ENCODE measurements around the gene TJAP1. TPM values are rescaled to one million over a fixed set of nuclear protein-coding genes. Genes with fewer than 3 reads are reported as not detected.
A peak's percentile ranks its signal among the peaks of the same experiment; 100 is the strongest.
"Not testable (repeated sequence)": the region's sequence is repeated elsewhere in the genome, so short reads cannot be mapped to it uniquely, and the experiment has no call there.

The TJAP1 gene
- polyA plus RNA-seq, 6 donors from 2014 or later = 6.9 to 16.7 (median 9.2) TPM

GRCh38 chr6:43494766-43495165, 17.4 kb downstream of the TJAP1 start:
- Mint-ChIP-seq H3K9me3 (no peaks in the 10 kb centered on the region), H3K27ac (no peak overlapping the region)
- no peak for DNase-seq

GRCh38 chr6:43495409-43495941, 18.1 kb downstream of the TJAP1 start:
- no peaks in the 10 kb centered on the region for H3K9me3 Mint-ChIP-seq
- peak overlapping the region in 2 of 6 donors; percentile 81 to 84 for H3K27ac Mint-ChIP-seq
- H3K4me1 Mint-ChIP-seq = peaks cover 14 to 18% (median 15%) of the 10 kb centered on the region in 3 donors
- DNase-seq = no peak
- no peaks in the 10 kb centered on the region for H3K27me3 Mint-ChIP-seq
- no peak for ATAC-seq (ENCODE audit: low read depth in 2 of 2)
- no peak overlapping the region for H3K4me3 Mint-ChIP-seq
- H3K36me3 Mint-ChIP-seq = peaks cover 0 to 1% of the 10 kb centered on the region in 2 donors

More at GRCh38 chr6:43494766-43495165, 17.4 kb downstream of the TJAP1 start:
- no peak for ATAC-seq (ENCODE audit: low read depth in 2 of 2)
- Mint-ChIP-seq H3K4me1 (peaks cover 18 to 21% (median 20%) of the 10 kb centered on the region in 3 donors), H3K4me3 (no peak overlapping the region), H3K36me3 (no peaks in the 10 kb centered on the region), H3K27me3 (no peaks in the 10 kb centered on the region)

DNA sequence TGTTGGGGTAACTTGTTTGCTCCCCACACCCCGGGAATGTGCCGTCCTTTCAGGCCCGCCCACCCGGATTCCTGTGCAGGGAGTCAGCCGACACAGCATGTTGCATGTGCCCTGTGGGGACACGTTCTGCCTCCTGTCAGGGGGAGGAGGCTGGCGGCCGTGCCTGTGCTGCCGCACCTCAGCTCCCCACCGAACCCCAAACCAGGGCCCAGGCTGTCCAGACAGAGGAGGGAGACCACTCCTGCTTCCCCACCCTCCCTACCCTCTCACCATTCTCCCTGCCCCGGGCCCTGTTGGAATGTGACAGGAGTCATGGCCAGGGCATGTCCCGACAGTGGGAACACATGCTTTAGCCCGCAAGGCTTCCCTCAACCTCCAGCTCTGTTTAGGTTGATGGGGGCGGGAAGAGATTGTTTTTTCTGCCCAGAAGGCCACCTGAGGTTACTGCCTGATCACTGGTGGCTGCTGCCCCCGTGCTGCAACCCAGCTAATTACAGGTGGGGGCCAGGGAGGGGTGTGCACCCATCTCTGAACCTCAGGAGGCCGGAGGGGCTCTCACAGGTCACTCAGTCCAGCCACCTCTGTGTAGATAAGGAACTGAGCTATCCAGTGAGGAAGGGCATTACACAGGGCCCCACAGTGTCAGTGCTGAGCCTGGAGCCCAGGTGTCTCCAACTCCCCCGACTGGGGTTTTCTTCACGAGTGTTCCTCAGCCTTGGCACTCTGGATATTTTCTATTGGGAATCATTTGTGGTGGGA, 19.2 kb downstream of the TJAP1 start:
- Mint-ChIP-seq H3K27ac (peak overlapping the region in 1 of 6 donors; percentile 36), H3K9me3 (no peaks in the 10 kb centered on the region), H3K4me1 (peaks cover 14 to 18% (median 15%) of the 10 kb centered on the region in 3 donors), H3K4me3 (no peak overlapping the region), H3K36me3 (peaks cover 6 to 8% of the 10 kb centered on the region in 2 donors), H3K27me3 (no peaks in the 10 kb centered on the region)
- DNase-seq = no peak
- ATAC-seq (ENCODE audit: low read depth in 2 of 2) = peak in 1 of 2 donors; percentile 43

DNA sequence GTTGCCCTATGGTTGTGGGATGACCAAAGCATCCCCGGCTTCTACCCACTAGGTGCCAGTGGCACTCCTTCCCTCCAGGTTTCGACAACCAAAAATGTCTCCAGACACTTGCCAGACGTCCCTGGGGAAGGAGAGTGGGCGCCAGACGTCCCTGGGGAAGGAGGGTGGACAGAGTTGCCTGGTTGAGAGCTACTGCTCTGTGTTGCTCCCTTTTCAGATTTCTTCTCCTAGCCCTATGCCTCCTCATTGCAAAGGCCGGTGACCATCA, 19.7 kb downstream of the TJAP1 start:
- H3K27ac Mint-ChIP-seq = peak overlapping the region in 1 of 6 donors; percentile 36
- DNase-seq = no peak
- H3K36me3 Mint-ChIP-seq = peaks cover 11% of the 10 kb centered on the region in 2 donors
- no peak overlapping the region for H3K4me3 Mint-ChIP-seq
- H3K4me1 Mint-ChIP-seq = peaks cover 14 to 18% (median 15%) of the 10 kb centered on the region in 3 donors
- H3K27me3 Mint-ChIP-seq = no peaks in the 10 kb centered on the region
- ATAC-seq (ENCODE audit: low read depth in 2 of 2) = no peak
- no peaks in the 10 kb centered on the region for H3K9me3 Mint-ChIP-seq

DNA sequence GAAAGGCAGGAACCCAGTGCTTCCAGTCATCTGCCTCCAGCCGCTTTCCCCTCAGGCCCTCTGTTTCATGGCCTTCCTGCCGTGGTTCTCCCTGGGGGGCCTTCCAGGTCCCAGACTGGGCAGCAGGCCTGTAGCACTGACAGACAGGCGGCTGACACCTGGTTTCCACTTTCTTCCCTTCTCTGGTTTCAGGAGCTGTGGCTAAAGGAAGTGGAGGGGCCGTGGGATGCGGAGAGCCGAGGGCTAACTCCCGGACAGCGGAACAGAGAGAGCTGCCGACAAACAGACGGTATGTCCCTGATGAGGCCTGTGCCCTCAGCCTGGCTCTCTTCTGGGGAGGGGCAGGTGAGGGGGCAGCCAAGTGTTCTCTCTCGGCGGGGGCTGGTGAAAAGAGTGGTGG, 20.3 kb downstream of the TJAP1 start:
- Mint-ChIP-seq H3K4me3 (no peak overlapping the region), H3K36me3 (peaks cover 11 to 17% of the 10 kb centered on the region in 2 donors), H3K9me3 (no peaks in the 10 kb centered on the region), H3K4me1 (peaks cover 10 to 13% (median 10%) of the 10 kb centered on the region in 3 donors), H3K27ac (no peak overlapping the region), H3K27me3 (no peaks in the 10 kb centered on the region)
- no peak for ATAC-seq (ENCODE audit: low read depth in 2 of 2)
- no peak for DNase-seq

DNA sequence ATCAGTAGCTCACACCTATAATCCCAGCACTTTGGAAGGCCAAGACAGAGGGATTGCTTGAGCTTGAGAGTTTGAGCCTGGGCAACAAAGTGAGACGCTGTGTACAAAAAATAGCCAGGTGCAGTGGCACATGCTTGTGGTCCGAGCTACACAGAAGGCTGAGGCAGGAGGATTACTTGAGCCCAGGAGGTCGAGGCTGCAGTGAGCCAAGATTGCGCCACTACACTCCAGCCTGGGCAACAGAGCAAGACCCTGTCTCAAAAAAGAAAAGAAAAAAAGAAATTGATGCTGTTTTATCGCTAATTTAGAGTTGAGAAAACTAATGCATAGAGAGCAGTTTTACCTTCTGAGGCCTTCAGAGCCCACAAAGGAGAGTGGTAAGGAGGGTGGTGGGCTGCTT, 20.9 kb downstream of the TJAP1 start:
- H3K4me1 Mint-ChIP-seq = peaks cover 7 to 12% (median 8%) of the 10 kb centered on the region in 3 donors
- not testable (repeated sequence) for H3K9me3 Mint-ChIP-seq; ATAC-seq (ENCODE audit: low read depth in 2 of 2); H3K4me3 Mint-ChIP-seq; H3K27me3 Mint-ChIP-seq; DNase-seq
- peaks cover 11 to 23% of the 10 kb centered on the region in 2 donors for H3K36me3 Mint-ChIP-seq
- peak overlapping the region in 1 of 6 donors; percentile 32 for H3K27ac Mint-ChIP-seq

- no peak overlapping the region for H3K4me3 Mint-ChIP-seq
Observed at GRCh38 chr6:43499028-43499815, 21.9 kb downstream of the TJAP1 start.

DNA sequence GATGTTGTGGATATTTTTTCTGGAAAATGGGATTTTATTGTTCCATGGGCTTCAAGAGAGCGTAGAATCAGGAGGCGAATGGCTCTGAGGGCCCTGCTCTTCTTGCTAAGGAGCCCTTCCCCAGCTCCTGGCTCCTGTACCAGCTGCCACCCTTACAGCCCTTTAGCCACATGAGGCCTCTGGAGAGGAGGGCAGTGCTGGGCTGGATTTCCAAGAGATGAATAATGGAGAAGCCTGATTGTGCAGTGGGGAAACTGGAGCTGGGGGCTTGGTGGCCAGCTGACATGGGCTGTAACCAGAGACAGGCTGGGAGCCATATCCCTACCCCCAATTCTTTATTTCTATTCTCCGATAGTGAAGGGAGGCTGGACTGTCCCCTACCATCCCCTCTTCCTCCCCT, 23.6 kb downstream of the TJAP1 start:
- no peak overlapping the region for H3K4me3 Mint-ChIP-seq
- ATAC-seq (ENCODE audit: low read depth in 2 of 2) (no peak), DNase-seq (no peak)
- H3K36me3 Mint-ChIP-seq = peaks cover 11 to 30% of the 10 kb centered on the region in 2 donors
- H3K9me3 Mint-ChIP-seq = no peaks in the 10 kb centered on the region
- H3K27ac Mint-ChIP-seq = peak overlapping the region in 2 of 6 donors; percentile 21 to 33
- no peaks in the 10 kb centered on the region for H3K4me1 Mint-ChIP-seq
- no peaks in the 10 kb centered on the region for H3K27me3 Mint-ChIP-seq

More at GRCh38 chr6:43499028-43499815, 21.9 kb downstream of the TJAP1 start:
- Mint-ChIP-seq H3K4me1 (peaks cover 6 to 8% (median 7%) of the 10 kb centered on the region in 3 donors), H3K27ac (no peak overlapping the region), H3K36me3 (peaks cover 11 to 30% of the 10 kb centered on the region in 2 donors), H3K9me3 (no peaks in the 10 kb centered on the region), H3K27me3 (no peaks in the 10 kb centered on the region)
- no peak for DNase-seq
- no peak for ATAC-seq (ENCODE audit: low read depth in 2 of 2)

GRCh38 chr6:43502666-43503065, 25.3 kb downstream of the TJAP1 start:
- H3K4me3 Mint-ChIP-seq = no peak overlapping the region
- peaks cover 11 to 36% of the 10 kb centered on the region in 2 donors for H3K36me3 Mint-ChIP-seq
- H3K9me3 Mint-ChIP-seq = no peaks in the 10 kb centered on the region
- ATAC-seq (ENCODE audit: low read depth in 2 of 2) (no peak), DNase-seq (no peak)
- no peaks in the 10 kb centered on the region for H3K27me3 Mint-ChIP-seq
- peaks cover 2 to 17% (median 7%) of the 10 kb centered on the region in 3 donors for H3K4me1 Mint-ChIP-seq
- peak overlapping the region in 1 of 6 donors; percentile 88 for H3K27ac Mint-ChIP-seq

DNA sequence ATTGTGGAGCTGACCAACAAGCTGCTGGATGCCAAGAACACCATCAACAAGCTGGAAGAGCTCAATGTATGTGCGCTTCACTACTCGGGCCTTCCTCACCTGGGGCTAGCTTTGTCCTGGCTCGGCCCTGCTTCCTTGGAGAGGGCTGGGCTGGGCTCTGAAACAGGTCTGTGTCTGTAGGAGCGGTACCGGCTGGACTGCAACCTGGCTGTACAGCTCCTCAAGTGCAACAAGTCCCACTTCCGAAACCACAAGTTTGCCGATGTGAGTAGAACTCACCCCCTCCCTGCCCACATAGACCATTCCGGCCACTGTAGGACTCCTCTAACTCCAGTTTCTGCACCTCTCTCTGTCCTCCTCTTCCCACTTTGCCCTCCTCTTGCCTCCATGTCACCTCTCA, 26.1 kb downstream of the TJAP1 start:
- no peak overlapping the region for H3K4me3 Mint-ChIP-seq
- H3K9me3 Mint-ChIP-seq = no peaks in the 10 kb centered on the region
- H3K4me1 Mint-ChIP-seq = peaks cover 4 to 18% (median 11%) of the 10 kb centered on the region in 3 donors
- H3K27me3 Mint-ChIP-seq = peaks cover under 1 to 6% (median 5%) of the 10 kb centered on the region in 3 donors
- peaks cover 11 to 36% of the 10 kb centered on the region in 2 donors for H3K36me3 Mint-ChIP-seq
- no peak for DNase-seq
- peak overlapping the region in 1 of 6 donors; percentile 16 for H3K27ac Mint-ChIP-seq
- ATAC-seq (ENCODE audit: low read depth in 2 of 2) = no peak

DNA sequence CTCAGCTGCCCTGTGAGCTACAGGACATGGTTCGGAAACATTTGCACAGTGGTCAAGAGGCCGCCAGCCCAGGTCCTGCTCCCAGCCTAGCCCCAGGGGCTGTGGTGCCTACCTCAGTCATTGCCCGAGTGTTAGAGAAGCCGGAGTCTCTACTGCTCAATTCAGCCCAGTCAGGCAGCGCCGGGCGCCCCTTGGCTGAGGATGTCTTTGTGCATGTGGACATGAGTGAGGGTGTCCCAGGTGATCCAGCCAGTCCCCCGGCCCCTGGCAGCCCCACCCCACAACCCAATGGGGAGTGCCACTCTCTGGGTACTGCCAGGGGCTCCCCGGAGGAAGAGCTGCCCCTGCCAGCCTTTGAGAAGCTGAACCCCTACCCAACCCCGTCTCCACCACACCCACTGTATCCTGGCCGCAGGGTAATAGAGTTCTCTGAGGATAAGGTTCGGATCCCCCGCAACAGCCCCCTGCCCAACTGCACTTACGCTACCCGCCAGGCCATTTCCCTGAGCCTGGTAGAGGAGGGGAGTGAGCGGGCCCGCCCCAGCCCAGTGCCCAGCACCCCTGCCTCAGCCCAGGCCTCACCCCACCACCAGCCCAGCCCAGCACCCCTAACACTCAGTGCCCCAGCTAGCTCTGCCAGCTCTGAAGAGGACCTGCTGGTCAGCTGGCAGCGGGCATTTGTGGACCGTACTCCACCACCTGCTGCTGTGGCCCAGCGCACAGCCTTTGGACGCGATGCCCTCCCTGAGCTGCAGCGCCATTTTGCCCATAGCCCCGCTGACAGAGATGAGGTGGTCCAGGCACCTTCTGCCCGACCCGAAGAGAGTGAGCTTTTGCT, 27.6 kb downstream of the TJAP1 start:
- Mint-ChIP-seq H3K27me3 (peaks cover 11 to 18% (median 17%) of the 10 kb centered on the region in 3 donors), H3K4me1 (peaks cover 14 to 30% (median 20%) of the 10 kb centered on the region in 3 donors), H3K9me3 (no peaks in the 10 kb centered on the region), H3K27ac (peak overlapping the region in 1 of 6 donors; percentile 54), H3K36me3 (peaks cover 11 to 44% of the 10 kb centered on the region in 2 donors), H3K4me3 (no peak overlapping the region)
- no peak for DNase-seq
- no peak for ATAC-seq (ENCODE audit: low read depth in 2 of 2)

DNA sequence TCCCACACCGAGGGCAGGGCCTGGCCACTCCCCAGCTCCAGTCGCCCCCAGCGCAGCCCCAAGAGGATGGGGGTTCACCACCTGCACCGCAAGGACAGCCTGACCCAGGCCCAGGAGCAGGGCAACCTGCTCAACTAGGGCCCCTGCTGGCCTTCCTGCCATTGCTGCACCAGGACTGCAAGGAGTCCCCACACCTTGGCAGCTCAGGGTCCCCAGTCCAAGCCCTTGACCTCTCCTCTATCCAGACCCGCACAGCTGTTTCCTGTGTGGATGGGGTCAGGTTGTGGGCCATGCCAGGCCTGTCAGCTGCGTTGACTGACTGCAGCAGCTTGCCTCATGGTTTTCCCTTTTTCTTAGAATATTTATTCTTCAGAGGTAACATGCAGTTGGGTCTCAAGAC, 28.3 kb downstream of the TJAP1 start:
- H3K9me3 Mint-ChIP-seq = no peaks in the 10 kb centered on the region
- no peak overlapping the region for H3K27ac Mint-ChIP-seq
- peaks cover 14 to 34% (median 20%) of the 10 kb centered on the region in 3 donors for H3K4me1 Mint-ChIP-seq
- H3K36me3 Mint-ChIP-seq = peaks cover 8 to 44% of the 10 kb centered on the region in 2 donors
- H3K4me3 Mint-ChIP-seq = no peak overlapping the region
- H3K27me3 Mint-ChIP-seq = peaks cover 11 to 18% (median 17%) of the 10 kb centered on the region in 3 donors
- DNase-seq = no peak
- ATAC-seq (ENCODE audit: low read depth in 2 of 2) = no peak

DNA sequence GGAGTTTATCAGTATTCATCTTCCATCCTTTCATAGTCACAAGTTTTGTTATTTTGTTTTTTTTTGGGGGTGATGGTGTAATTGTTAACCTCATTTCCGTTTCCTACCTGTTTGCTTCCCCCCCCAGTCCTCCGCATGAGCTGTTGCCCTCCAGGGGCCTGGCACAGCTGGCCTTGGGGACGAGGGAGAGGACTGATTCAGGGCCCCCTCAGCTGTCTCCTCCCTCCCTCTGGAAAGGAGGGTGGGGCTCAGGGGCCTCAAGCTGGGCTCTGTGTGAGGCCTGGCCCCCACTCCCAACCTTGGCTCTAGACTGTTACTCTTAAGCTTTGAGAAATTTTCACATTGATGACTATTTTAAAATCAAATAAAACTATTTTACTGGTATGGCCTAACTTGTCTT, 28.8 kb downstream of the TJAP1 start:
- H3K4me1 Mint-ChIP-seq = peaks cover 14 to 36% (median 22%) of the 10 kb centered on the region in 3 donors

More for the DNA sequence above, 28.8 kb downstream of the TJAP1 start:
- peak overlapping the region in 1 of 6 donors; percentile 84 for H3K27ac Mint-ChIP-seq
- peaks cover 11 to 18% (median 17%) of the 10 kb centered on the region in 3 donors for H3K27me3 Mint-ChIP-seq
- ATAC-seq (ENCODE audit: low read depth in 2 of 2) (no peak), DNase-seq (no peak)
- peaks cover 7 to 41% of the 10 kb centered on the region in 2 donors for H3K36me3 Mint-ChIP-seq
- H3K4me3 Mint-ChIP-seq = no peak overlapping the region
- H3K9me3 Mint-ChIP-seq = no peaks in the 10 kb centered on the region
